NCI-H1436 treated with DMSO at 0.1 percent for 48 hours (cell line): Measurements from ENCODE around the gene CACNG7.

Experiments
- DNase-seq: peaks from one replicate; lab custom pipeline; 2025; lab: John Stamatoyannopoulos, UW

The CACNG7 gene

GRCh38 chr19:53878776-53879139 lies 30.3 kb upstream of the CACNG7 start:
- DNase-seq, result no peak

GRCh38 chr19:53879140-53880081 lies 29.7 kb upstream of the CACNG7 start:
- DNase-seq, result no peak

DNA sequence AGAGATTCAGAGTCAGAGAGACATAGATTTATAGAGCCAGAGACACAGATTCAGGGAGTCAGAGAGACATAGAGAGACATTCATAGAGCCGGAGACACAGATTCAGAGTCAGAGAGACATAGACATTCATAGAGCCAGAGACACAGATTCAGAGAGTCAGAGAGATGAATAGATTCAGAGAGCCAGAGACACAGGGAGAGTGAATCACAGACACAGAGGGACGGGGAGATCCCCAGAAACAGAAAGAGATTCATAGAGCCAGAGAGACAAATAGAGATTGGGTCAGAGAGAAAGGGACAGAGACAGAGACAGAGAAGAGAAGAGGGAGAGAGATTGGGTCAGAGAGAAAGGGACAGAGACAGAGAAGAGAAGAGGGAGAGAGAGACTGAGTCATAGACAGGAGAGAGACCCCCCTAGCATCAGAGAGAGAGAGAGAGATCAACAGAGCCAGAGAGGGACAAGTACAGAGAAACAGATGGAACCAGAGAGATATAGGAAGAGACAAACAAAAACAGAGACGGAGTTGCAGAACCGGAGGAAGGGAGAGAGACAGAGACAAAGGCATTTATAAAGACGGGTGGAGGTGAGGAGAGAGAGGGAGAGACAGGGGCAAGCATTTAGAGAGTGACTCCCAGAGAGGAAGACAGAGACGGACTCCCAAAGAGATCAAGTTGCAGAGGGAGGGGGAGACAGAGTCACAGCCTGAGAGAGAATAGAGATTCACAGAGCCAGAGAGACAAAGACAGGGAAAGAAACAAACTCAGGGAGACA lies 28.2 kb upstream of the CACNG7 start:
- no peak for DNase-seq

- DNase-seq, result no peak
These were observed 27.3 kb upstream of the CACNG7 start, which contains the start of gene PRKCG for GRCh38 chr19:53881482-53882390. Gene PRKCG (plus strand): TSS chr19:53882197. CDS start chr19:53882495, 298 bp downstream.

- no peak for DNase-seq
These were observed 26.6 kb upstream of the CACNG7 start for GRCh38 chr19:53882391-53883050.

DNA sequence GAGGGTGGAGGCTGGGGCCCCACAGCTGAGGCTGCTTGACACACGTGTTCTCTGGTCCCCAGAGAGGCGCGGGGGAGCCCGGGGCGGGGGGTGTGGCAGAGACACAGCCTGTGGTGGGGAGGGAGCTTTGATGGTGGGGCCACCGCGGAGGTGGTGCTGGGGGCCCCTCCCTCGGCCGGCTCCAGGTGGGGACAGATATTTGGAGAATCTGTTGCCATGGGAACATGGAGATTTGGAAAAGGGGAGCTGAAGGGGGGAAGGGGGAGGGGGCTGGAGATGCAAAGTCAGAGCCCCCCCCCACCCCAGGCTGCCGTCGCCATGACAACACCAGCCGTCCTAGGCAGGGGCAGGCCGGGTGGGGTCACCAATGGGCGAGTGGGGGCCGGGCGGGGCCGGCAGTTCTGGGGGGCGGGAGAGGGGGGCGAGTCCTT lies 25.8 kb upstream of the CACNG7 start:
- DNase-seq, result no peak

DNA sequence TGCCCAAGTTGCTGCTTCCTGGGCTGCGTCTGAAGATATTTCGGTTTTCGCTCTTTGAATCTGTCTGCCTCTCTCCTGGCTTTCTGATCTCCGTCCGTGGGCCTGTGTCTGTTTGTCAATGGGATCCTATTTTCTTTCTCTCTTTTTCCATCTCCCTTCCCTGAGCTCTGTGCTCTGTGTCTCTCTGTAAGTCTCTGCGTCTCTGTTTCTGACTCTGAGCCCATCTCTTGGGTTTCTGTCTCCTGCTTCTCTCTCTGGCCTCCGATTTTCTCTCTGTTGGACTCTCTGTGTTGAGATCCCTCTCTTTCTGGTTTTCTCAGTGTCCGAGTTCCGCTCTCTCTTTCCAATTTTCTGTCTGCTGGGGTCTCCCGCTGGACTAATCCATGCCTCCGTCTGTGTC lies 25.3 kb upstream of the CACNG7 start:
- DNase-seq, result no peak

DNA sequence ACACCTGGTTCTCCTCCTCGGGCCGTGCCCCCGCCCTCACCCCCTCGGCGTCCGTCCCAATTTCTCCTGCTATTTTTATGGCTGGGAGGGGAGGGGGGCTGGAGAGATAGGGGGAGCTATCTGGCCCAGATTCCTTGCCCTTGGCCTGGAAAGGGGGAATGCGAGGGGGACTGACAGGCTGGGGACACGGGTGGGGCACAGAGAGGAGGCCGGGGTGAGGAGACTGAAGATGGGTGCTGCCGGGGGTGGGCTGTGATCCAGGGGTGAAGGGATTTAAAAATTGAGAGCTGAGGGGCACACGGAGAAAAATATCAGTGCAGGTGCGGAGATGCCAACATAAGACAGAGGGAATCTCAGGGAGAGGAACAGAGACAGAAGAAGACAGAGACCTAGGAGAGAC lies 24.8 kb upstream of the CACNG7 start:
- no peak for DNase-seq

DNA sequence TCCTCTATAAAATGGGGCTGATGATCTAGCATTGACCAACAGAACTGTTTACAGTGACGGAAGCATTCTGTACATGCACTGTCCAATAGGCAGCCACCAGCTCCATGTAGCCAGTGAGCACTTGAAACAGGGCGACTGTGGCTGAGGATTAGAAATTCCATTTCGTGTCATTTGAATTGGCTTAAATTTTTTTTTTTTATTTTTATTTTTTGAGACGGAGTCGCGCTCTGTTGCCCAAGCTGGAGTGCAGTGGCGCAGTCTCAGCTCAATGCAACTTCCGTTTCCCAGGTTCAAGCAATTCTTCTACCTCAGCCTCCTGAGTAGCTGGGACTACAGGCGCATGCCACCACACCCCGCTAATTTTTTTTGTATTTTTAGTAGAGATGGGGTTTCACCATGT lies 24.0 kb upstream of the CACNG7 start:
- no peak for DNase-seq

- DNase-seq, result no peak
These were observed 16.6 kb upstream of the CACNG7 start for GRCh38 chr19:53892301-53892980.

DNA sequence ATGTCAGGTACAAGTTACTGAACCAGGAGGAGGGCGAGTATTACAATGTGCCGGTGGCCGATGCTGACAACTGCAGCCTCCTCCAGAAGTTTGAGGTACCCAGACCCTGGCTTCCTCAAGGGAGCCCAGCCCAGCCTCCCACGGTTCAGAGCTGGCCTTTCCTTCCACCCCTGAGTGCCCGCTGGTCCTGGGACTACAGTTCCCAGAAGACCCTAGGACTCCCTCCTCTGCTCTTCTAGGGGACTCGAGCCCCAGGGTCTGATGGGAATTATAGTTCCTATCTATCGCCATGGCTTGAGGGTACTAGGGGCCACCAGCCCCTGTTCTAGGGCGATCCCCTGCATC lies 16.1 kb upstream of the CACNG7 start:
- DNase-seq, result no peak

GRCh38 chr19:53894707-53895106 lies 14.4 kb upstream of the CACNG7 start:
- no peak for DNase-seq

DNA sequence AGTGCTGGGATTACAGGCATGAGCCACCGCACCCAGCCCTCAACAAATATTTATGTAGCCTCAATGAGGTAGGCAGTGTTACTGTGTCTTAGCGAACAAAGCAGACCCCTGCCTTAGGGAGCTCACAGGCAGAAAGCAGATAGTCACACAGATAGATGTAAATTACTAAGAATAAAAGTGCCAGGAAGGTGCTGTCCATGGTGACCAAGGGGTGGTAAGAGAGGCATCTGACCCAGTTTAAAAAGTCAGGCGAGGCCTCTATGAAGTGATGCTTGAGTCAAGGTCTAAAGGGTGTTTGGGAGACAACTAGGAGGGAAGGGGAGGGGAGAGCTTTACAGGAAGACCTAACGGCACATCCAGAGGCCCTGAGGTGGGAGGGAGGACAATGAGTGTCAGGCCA lies 12.4 kb upstream of the CACNG7 start:
- no peak for DNase-seq

DNA sequence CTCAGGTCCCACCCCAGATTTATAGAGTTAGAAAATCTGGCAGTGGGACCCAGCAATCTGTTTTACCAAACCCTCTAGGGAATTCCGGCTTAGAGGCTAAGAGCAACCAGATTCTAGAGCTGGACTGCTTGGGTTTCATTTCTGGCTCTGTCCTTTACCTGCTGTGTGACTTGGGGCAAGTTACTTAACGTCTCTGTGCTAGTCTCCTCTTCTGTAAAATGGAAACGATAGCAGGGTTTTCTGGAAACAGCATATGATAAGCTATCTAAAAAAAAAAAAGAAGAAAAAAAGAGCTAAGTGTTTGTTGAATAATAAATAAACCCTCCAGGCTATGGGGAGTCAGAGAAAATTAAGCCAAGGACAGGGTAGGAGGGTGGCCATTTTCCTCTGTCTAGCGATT lies 11.6 kb upstream of the CACNG7 start:
- no peak for DNase-seq

DNA sequence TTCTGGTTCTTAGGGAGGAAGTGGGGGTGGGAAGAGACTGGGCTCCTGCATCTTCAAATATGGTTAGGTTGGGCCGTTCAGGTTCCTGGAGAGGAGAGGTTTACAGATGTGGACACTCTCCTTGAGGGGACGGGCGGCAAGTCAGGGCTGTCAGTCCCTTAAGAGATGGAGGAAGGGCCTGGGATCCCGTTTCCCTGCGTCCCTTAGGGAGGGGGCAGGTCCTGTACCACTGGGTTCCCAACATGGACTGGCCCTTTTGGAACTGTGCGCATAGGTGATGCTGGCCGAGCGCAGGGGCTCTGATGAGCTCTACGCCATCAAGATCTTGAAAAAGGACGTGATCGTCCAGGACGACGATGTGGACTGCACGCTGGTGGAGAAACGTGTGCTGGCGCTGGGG lies 10.9 kb upstream of the CACNG7 start:
- DNase-seq, result no peak

DNA sequence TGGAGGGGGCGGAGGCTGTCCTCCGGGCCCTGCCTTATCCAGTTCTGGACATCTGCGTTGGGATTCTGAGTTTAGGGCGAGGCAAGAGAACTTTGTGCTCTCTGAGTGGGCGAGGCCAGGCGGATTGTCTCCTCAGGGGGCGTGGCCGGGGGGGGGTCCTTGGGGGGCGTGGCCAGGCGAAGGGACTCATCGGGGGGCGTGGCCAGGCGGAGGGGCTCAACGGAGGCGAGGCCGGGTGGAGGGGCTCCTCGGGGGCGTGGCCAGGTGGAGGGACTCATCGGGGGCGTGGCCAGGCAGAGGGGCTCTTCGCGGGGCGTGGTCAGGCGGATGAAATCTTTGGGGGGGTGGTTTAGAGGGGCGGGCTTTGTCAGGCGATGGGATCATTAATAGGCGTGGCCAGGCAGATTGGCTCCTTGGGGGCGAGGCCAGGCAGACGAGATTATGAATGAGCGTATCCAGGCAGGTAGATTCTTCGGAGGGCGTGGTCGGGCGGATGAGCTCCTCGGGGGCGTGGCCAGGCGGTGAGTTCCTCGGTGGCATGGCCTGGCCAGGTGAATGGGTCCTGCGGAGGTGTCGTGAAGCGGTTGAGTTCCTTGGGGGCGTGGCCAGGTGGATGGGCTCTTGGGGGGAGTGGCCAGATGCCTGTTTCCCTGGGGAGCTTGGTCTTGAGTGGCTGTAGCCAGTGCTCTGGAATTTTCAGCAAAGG lies 10.3 kb upstream of the CACNG7 start:
- DNase-seq, result no peak

GRCh38 chr19:53900191-53900860 lies 8.8 kb upstream of the CACNG7 start:
- DNase-seq, result no peak

DNA sequence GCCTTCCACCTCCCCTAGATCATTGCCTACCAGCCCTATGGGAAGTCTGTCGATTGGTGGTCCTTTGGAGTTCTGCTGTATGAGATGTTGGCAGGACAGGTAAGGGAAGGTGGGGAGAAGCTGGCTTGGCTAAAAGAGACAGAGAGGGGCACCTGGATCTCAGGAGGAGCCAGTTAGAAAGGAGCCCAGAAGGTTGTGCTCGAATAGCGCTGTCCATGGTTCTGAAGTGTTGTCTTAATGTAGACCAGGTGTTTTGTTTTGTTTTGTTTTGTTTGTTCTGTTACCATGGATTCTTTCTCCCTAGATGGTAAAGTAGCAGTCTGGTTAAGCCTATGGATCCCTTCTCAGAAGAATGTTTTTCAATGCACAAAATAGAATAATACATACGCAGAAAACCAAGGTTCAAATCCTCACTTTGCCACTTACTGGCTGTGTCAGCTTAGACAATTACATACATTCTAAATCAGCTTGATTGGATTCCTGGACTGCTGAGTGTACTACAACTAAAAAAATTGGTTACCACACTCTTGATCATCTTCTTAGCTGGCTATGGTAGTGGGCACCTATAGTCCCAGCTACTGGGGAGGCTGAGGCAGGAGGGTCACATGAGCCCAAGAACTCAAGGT lies 5.9 kb upstream of the CACNG7 start:
- no peak for DNase-seq

DNA sequence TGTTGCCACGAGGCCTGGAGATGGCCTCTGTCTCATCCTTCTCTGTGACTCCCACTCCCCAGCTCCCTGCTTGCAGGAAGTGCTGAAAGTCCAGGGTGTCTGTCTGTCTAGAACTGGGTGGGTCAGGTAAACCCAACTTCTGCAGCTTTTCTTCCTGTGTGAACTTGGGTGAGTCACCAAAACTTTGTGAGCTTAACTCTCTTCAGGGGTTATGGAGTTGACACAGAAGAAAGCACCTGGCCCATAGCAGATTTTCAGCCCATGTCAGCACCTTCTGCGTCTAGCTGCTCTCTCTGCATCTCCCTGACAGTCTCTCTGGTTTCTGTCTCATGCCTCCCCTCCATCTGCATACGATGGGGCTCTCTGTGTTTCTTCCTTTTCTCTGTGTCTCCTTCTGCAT lies 4.2 kb upstream of the CACNG7 start:
- no peak for DNase-seq
